ENCODE data around the gene LHX5. TPM values are rescaled to one million over a fixed set of nuclear protein-coding genes. Genes with fewer than 3 reads are reported as not detected.

The LHX5 gene
- total and polyA plus RNA-seq, 4 donors, result not detected

DNA sequence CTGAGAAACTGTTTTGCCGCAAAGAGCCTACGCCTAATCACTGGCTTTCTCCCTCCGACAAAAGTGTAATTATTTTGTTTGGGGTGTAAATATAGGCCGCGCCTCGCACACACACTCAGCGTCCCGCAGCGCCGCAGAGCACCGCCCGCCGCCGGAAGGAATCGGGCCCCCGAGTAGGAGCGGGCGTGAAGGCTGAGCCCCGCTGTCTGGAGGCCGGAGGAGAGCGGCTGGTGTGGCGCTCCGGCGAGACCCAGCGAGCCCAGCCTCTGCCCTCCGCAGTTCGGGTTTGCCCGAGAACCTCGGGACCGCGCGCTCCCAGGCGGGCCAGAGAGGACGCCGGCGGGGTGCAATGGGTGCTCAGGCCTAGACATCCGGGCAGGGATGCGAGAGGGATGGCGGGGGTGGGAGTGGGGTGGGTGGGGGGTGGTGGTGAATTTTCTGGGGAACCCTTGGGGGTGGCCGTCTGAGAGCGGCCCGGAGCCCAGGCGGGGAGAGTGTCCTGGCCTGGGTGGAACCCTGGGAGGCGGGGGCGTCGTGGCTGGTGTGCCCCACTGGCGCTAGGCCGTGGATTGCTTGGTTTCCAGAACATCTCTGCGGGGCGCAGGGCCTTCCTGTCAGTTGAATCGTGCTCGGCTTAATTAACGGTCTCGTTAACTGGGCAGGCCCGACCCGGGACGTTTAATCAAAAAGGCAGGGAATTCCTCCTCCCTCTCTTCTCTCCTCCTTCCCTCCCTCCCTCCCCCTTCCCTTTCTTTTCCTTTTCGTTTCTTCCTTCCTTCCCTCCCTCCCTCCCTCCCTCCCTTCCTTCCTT is 4.7 kb upstream of the LHX5 start:
- H3K27ac ChIP-seq (ENCODE audit: low read depth in 1 of 2, low read length in 2 of 2), result no peak overlapping the region
- H3K4me1 ChIP-seq (ENCODE audit: control insufficient read depth in 4 of 4, insufficient read depth in 4 of 4, low read length in 3 of 4), result no peaks in the 10 kb centered on the region
- H3K9me3 ChIP-seq (ENCODE audit: control insufficient read depth in 4 of 4, low read length in 3 of 4), result peaks cover 0 to 2% (median 0%) of the 10 kb centered on the region in 4 donors
- no peak overlapping the region for H3K4me3 ChIP-seq (ENCODE audit: low read depth in 1 of 3, low read length in 3 of 3)
- peaks cover 11 to 31% (median 18%) of the 10 kb centered on the region in 4 donors for H3K27me3 ChIP-seq (ENCODE audit: control insufficient read depth in 4 of 4, insufficient read depth in 4 of 4, low read length in 3 of 4)
- no peak overlapping the region for H3K9ac ChIP-seq (ENCODE audit: low read depth in 1 of 2, low read length in 2 of 2)
- TF ChIP-seq RAD21 (IDR thresholded peaks at IDR 0.05) (no peak), EGR1 (IDR thresholded peaks at IDR 0.05; ENCODE audit: low read depth in 2 of 2) (no peak), MAX (IDR thresholded peaks at IDR 0.05) (no peak), FOXA1 (IDR thresholded peaks at IDR 0.05) (no peak)
- DNase-seq (ENCODE audit: low spot score), result no peak
- no peaks in the 10 kb centered on the region for H3K36me3 ChIP-seq (ENCODE audit: control insufficient read depth in 4 of 4, insufficient read depth in 3 of 4, low read depth in 1 of 4, low read length in 3 of 4)
- 4% methylated on average over 58 of the region's 58 CpGs for WGBS

- Histone ChIP-seq H3K36me3 (ENCODE audit: control insufficient read depth in 4 of 4, insufficient read depth in 3 of 4, low read depth in 1 of 4, low read length in 3 of 4) (no peaks in the 10 kb centered on the region), H3K9ac (ENCODE audit: low read depth in 1 of 2, low read length in 2 of 2) (no peak overlapping the region), H3K27ac (ENCODE audit: low read depth in 1 of 2, low read length in 2 of 2) (no peak overlapping the region), H3K4me3 (ENCODE audit: low read depth in 1 of 3, low read length in 3 of 3) (no peak overlapping the region), H3K9me3 (ENCODE audit: control insufficient read depth in 4 of 4, low read length in 3 of 4) (no peaks in the 10 kb centered on the region), H3K27me3 (ENCODE audit: control insufficient read depth in 4 of 4, insufficient read depth in 4 of 4, low read length in 3 of 4) (peaks cover 11 to 29% (median 20%) of the 10 kb centered on the region in 4 donors), H3K4me1 (ENCODE audit: control insufficient read depth in 4 of 4, insufficient read depth in 4 of 4, low read length in 3 of 4) (no peaks in the 10 kb centered on the region)
- no peak for DNase-seq (ENCODE audit: low spot score)
- no peak for TF ChIP-seq FOXA1 (IDR thresholded peaks at IDR 0.05)
- no peak for TF ChIP-seq JUND (IDR thresholded peaks at IDR 0.05)
- no peak for TF ChIP-seq HNF4A (conservative IDR thresholded peaks at IDR 0.05)
- TF ChIP-seq YY1 (IDR thresholded peaks at IDR 0.05), result no peak
- TF ChIP-seq GABPA (IDR thresholded peaks at IDR 0.05 in 1 of 2, conservative IDR thresholded peaks at IDR 0.05 in 1 of 2), result no peak
- no peak for TF ChIP-seq MAX (IDR thresholded peaks at IDR 0.05)
- no peak for TF ChIP-seq EGR1 (IDR thresholded peaks at IDR 0.05; ENCODE audit: low read depth in 2 of 2)
- no peak for TF ChIP-seq FOXA2 (IDR thresholded peaks at IDR 0.05)
- TF ChIP-seq NR2F2 (IDR thresholded peaks at IDR 0.05), result no peak
- TF ChIP-seq, protein P1, sequence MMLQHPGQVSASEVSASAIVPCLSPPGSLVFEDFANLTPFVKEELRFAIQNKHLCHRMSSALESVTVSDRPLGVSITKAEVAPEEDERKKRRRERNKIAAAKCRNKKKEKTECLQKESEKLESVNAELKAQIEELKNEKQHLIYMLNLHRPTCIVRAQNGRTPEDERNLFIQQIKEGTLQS (IDR thresholded peaks at IDR 0.05), result no peak
- no peak for TF ChIP-seq REST (IDR thresholded peaks at IDR 0.05)
- no peak for TF ChIP-seq CTCF (IDR thresholded peaks at IDR 0.05; ENCODE audit: low read depth, low read length, missing input control)
- TF ChIP-seq HNF4G (IDR thresholded peaks at IDR 0.05), result no peak
- TF ChIP-seq SP1 (IDR thresholded peaks at IDR 0.05), result no peak
- TF ChIP-seq RXRA (IDR thresholded peaks at IDR 0.05), result no peak
- TF ChIP-seq TAF1 (conservative IDR thresholded peaks at IDR 0.05), result no peak
- TF ChIP-seq RAD21 (IDR thresholded peaks at IDR 0.05), result no peak
- TF ChIP-seq, protein P2, sequence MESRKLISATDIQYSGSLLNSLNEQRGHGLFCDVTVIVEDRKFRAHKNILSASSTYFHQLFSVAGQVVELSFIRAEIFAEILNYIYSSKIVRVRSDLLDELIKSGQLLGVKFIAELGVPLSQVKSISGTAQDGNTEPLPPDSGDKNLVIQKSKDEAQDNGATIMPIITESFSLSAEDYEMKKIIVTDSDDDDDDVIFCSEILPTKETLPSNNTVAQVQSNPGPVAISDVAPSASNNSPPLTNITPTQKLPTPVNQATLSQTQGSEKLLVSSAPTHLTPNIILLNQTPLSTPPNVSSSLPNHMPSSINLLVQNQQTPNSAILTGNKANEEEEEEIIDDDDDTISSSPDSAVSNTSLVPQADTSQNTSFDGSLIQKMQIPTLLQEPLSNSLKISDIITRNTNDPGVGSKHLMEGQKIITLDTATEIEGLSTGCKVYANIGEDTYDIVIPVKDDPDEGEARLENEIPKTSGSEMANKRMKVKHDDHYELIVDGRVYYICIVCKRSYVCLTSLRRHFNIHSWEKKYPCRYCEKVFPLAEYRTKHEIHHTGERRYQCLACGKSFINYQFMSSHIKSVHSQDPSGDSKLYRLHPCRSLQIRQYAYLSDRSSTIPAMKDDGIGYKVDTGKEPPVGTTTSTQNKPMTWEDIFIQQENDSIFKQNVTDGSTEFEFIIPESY (IDR thresholded peaks at IDR 0.05), result no peak
- WGBS, result 3% methylated on average over 50 of the region's 50 CpGs
These were observed 3.9 kb upstream of the LHX5 start for GRCh38 chr12:113475451-113476175.
